Spleen (tissue), 11 donors: ENCODE data around the gene LTB4R2. TPM values are rescaled to one million over a fixed set of nuclear protein-coding genes. Genes with fewer than 3 reads are reported as not detected.

Source experiments
- DNase-seq: peaks from one replicate; pipeline ENCODE4 v3.0.0-alpha.2; 2020
- H3K27ac ChIP-seq, 8 donors: fragments of 200-600 bp; sonication (generic) in 7 of 8; 1 replicate in 4 of 8; 2 replicates in 4 of 8; pipeline versions ENCODE4 v1.5.0 to v1.8.0; 2016 to 2021; ENCODE audit warnings: inconsistent platforms in 4 of 8, mild to moderate bottlenecking in 4 of 8, moderate library complexity in 1 of 8
- H3K27me3 ChIP-seq, 7 donors: fragments of 200-600 bp; sonication (generic) in 6 of 7; replicated peaks in 1 of 7; 1 replicate in 4 of 7; 2 replicates in 3 of 7; pipeline versions ENCODE4 v1.5.0 to v1.8.0; 2016 to 2021; ENCODE audit warnings: inconsistent platforms in 3 of 7, mild to moderate bottlenecking in 1 of 7
- H3K36me3 ChIP-seq, 6 donors: fragments of 200-600 bp; sonication (generic) in 5 of 6; 1 replicate in 4 of 6; 2 replicates in 2 of 6; pipeline versions ENCODE4 v1.5.0 to v1.8.0; 2016 to 2021; ENCODE audit warnings: inconsistent platforms in 2 of 6
- H3K4me1 ChIP-seq, 6 donors: fragments of 200-600 bp; sonication (generic) in 5 of 6; 1 replicate in 3 of 6; 2 replicates in 3 of 6; pipeline versions ENCODE4 v1.5.0 to v1.8.0; 2016 to 2021; ENCODE audit warnings: inconsistent platforms in 3 of 6
- H3K4me3 ChIP-seq, 8 donors: fragments of 200-600 bp; sonication (generic) in 7 of 8; 1 replicate in 4 of 8; 2 replicates in 4 of 8; pipeline versions ENCODE4 v1.5.0 to v1.8.0; 2016 to 2021; ENCODE audit warnings: inconsistent platforms in 4 of 8, mild to moderate bottlenecking in 4 of 8, moderate library complexity in 2 of 8
- H3K9me3 ChIP-seq, 8 donors: fragments of 200-600 bp; sonication (generic) in 7 of 8; 1 replicate in 4 of 8; 2 replicates in 4 of 8; pipeline versions ENCODE4 v1.5.0 to v1.8.0; 2016 to 2021; ENCODE audit warnings: inconsistent platforms in 4 of 8
- POLR2A ChIP-seq, 3 donors: fragments of 450-650 bp; IDR thresholded peaks; one replicate each; pipeline ENCODE4 v1.5.1; 2017; ENCODE audit warnings: antibody characterized with exemption in 3 of 3, mild to moderate bottlenecking in 1 of 3
- POLR2AphosphoS5 ChIP-seq, 3 donors: sonication (generic); formaldehyde crosslinking; IDR thresholded peaks; one replicate each; pipeline ENCODE4 v1.5.1; 2017; ENCODE audit warnings: antibody characterized with exemption in 3 of 3
- WGBS, 5 donors: extraction: QIAGEN DNeasy Blood & Tissue Kit in 3 of 5; methylation state at CpG; one replicate each; pipeline versions ENCODE4 v1.1.5 to v1.1.7; 2013 to 2018; 5-methylcytosine and 5-hydroxymethylcytosine counted together
- intact Hi-C: fragments of 100-400 bp; cut with DNase I; formaldehyde crosslinking; loops from one replicate; pipeline ENCODE4 v1.15.0; 2023; ENCODE audit warnings: low total_unique reads
- polyA plus RNA-seq, 3 donors: library from polyadenylated mRNA; stranded (reverse); fragments of 200-250 nt; gene quantifications; one replicate each; pipeline ENCODE4 v1.2.1, GENCODE V29; 2013
- total RNA-seq, 7 donors: library from RNA; depleted of rRNA in 3 of 7; stranded (reverse); fragments of >200 nt in 3 of 7; fragmentation: NEBNext Ultra II Directional in 4 of 7; extraction: Animal tissue kit (Norgen Biotek cat#: 25700) in 4 of 7; gene quantifications; one replicate each; pipeline versions ENCODE4 v1.1.0 to v1.2.1, GENCODE V29; 2016 to 2021
- TF ChIP-seq, protein P1 (sequence below), 11 experiments: fragments of 200-600 bp in 7 of 11; fragments of 450-650 bp in 4 of 11; sonication (generic) in 4 of 11; IDR thresholded peaks in 8 of 11; conservative IDR thresholded peaks in 3 of 11; 1 replicate in 7 of 11; 2 replicates in 4 of 11; pipeline versions ENCODE4 v1.4.0 to v1.8.0; 2016 to 2021; ENCODE audit warnings: antibody characterized with exemption in 11 of 11, inconsistent platforms in 4 of 11, mild to moderate bottlenecking in 1 of 11
- donor health status: healthy with polysubstance abuse.
- donor health status: DM: no; HTN: no; CAD: no; lungs with moderate emphysema.
- donor health status: DM: no; HTN: no; CAD: no.
- donor health status: Bipolar disorder and iron deficiency.
- donor health status: healthy.
- donor health status: DM: no; HTN: no; CAD: no.
- donor health status: DM: yes; HTN: yes; CAD: no.

LTB4R2 gene
- total and polyA plus RNA-seq, 10 donors, result 0.83 to 32.3 (median 13.9) TPM

DNA sequence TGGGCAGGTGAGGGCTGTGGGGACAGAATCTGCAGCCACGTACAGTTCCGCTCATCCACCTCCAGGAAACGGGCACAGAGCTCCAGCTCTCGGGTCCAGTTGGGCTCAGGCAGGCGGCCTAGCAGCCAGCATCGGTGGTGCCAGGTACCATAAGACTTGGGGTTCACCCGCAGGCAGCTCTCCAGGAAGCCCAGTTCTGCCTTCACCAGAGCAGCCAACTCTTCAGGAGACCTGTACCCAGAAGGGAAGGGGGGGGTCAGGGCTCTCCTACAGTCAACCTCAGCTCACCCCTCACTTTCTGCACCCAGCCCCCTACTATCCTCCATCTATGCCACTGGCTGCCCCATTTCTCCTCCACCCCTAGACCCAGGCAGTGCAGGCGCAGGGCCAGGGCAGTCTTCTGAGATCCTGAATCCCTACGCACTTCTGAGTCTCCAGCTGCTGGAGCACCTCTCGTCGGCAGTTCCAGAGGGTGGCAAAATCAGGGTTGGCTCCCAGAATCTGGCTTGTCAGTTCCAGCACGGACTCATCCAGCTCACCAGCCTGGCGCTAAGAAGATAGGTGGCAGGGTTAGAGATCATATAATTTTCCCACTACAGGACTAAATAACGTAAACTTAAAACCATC is 39.9 kb upstream of the LTB4R2 start:
- peak overlapping the region in 3 of 8 donors; percentile 95 to 100 (median 99) for H3K27ac ChIP-seq
- intact Hi-C loops, result no loop called here
- peaks cover 7 to 54% (median 41%) of the 10 kb centered on the region in 6 donors for H3K4me1 ChIP-seq
- H3K27me3 ChIP-seq, result no peaks in the 10 kb centered on the region
- 95 to 98% (median 97%) methylated on average over 10 to 14 of the region's 14 CpGs for WGBS, 5 donors
- H3K36me3 ChIP-seq, result peaks cover 0 to 52% (median 41%) of the 10 kb centered on the region in 6 donors
- no peak overlapping the region for H3K4me3 ChIP-seq
- no peak for TF ChIP-seq POLR2AphosphoS5 (IDR thresholded peaks at IDR 0.05)
- TF ChIP-seq, protein P1, sequence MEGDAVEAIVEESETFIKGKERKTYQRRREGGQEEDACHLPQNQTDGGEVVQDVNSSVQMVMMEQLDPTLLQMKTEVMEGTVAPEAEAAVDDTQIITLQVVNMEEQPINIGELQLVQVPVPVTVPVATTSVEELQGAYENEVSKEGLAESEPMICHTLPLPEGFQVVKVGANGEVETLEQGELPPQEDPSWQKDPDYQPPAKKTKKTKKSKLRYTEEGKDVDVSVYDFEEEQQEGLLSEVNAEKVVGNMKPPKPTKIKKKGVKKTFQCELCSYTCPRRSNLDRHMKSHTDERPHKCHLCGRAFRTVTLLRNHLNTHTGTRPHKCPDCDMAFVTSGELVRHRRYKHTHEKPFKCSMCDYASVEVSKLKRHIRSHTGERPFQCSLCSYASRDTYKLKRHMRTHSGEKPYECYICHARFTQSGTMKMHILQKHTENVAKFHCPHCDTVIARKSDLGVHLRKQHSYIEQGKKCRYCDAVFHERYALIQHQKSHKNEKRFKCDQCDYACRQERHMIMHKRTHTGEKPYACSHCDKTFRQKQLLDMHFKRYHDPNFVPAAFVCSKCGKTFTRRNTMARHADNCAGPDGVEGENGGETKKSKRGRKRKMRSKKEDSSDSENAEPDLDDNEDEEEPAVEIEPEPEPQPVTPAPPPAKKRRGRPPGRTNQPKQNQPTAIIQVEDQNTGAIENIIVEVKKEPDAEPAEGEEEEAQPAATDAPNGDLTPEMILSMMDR (IDR thresholded peaks at IDR 0.05 in 8 of 11, conservative IDR thresholded peaks at IDR 0.05 in 3 of 11), result no peak
- TF ChIP-seq POLR2A (IDR thresholded peaks at IDR 0.05), result no peak
- no peaks in the 10 kb centered on the region for H3K9me3 ChIP-seq
- DNase-seq, result peak; percentile 75

GRCh38 chr14:24270537-24271133 is 39.3 kb upstream of the LTB4R2 start:
- WGBS, 5 donors, result 7 to 21% (median 17%) methylated on average over 11 to 13 of the region's 13 CpGs

DNA sequence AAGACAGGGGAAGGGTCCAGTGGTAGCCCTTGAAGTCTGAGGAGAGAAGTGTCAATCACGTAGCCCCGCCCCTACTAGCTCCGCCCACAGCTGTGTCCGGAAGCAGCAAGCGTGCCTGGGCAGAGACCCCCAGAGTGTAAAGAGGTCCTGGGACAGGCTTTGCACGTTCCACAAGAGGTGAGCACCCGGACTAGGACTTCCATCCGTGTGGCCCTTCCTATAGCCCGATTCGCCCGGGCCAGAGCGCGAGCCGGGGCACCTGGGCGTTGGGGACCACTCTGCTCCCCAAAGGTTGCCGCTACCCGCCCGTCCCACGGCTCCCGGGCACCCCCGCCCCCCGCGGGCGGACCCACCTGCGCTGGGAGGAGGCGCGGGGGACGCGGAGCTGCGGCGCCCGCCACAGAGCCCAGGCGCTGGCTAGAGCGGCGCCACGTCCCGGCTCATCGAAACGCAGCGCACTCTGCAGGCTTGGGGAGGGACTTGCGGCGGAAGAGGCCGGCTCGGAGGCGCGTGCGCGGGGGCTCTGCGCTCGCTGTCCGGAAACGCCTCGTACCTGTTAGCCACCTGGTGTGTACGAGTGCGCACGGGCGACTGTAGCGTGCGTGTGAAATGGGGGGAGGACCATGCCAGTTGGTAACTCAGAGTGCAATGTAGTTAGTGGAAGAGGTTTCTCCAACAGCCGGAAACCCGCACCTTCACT is 38.7 kb upstream of the LTB4R2 start, which contains the start of gene RABGGTA:
Gene RABGGTA (minus strand): TSS at position 464 of the 700 bp plus-strand sequence. CDS start 482 bp downstream, outside the sequence.
- 0 to 1% (median 0%) methylated on average over 38 to 61 of the region's 61 CpGs for WGBS, 5 donors
- H3K9me3 ChIP-seq, result no peaks in the 10 kb centered on the region
- intact Hi-C loops, result no loop called here
- H3K27me3 ChIP-seq, result no peaks in the 10 kb centered on the region
- peak; percentile 99 for DNase-seq
- H3K4me1 ChIP-seq, result peaks cover 7 to 67% (median 50%) of the 10 kb centered on the region in 6 donors
- H3K36me3 ChIP-seq, result peaks cover 0 to 40% (median 31%) of the 10 kb centered on the region in 6 donors
- H3K27ac ChIP-seq, result peak within 1 kb of the TSS; percentile 87 to 100 (median 99)
- H3K4me3 ChIP-seq, result peak within 1 kb of the TSS; percentile 46 to 82 (median 68)
- peak; percentile 93 to 96 (median 95) for TF ChIP-seq POLR2AphosphoS5 (IDR thresholded peaks at IDR 0.05)
- TF ChIP-seq, protein P1 (IDR thresholded peaks at IDR 0.05 in 8 of 11, conservative IDR thresholded peaks at IDR 0.05 in 3 of 11), result peak; percentile 63 to 93 (median 83)
- TF ChIP-seq POLR2A (IDR thresholded peaks at IDR 0.05), result peak; percentile 8 to 49 (median 48)

More at GRCh38 chr14:24270537-24271133, 39.3 kb upstream of the LTB4R2 start:
- Histone ChIP-seq H3K4me3 (peak overlapping the region; percentile 46 to 82 (median 68)), H3K27me3 (no peaks in the 10 kb centered on the region), H3K9me3 (no peaks in the 10 kb centered on the region), H3K27ac (peak overlapping the region; percentile 87 to 100 (median 99)), H3K4me1 (peaks cover 7 to 61% (median 46%) of the 10 kb centered on the region in 6 donors), H3K36me3 (peaks cover 0 to 46% (median 37%) of the 10 kb centered on the region in 6 donors)
- DNase-seq, result no peak
- TF ChIP-seq POLR2A (IDR thresholded peaks at IDR 0.05), result no peak
- no peak for TF ChIP-seq POLR2AphosphoS5 (IDR thresholded peaks at IDR 0.05)
- TF ChIP-seq, protein P1 (IDR thresholded peaks at IDR 0.05 in 8 of 11, conservative IDR thresholded peaks at IDR 0.05 in 3 of 11), result no peak
- intact Hi-C loops, result no loop called here
